Suprapubic skin (tissue), 4 donors: Measurements from ENCODE around the gene SGCD. TPM values are rescaled to one million over a fixed set of nuclear protein-coding genes. Genes with fewer than 3 reads are reported as not detected.

ENCODE experiments used
- DNase-seq, 2 donors: peaks; one replicate each; pipeline ENCODE4 v3.0.0-alpha.2; 2019; ENCODE audit warnings: low spot score in 2 of 2
- H3K27ac ChIP-seq: fragments of 200-600 bp; sonication (generic); one replicate; pipeline ENCODE4 v1.5.1; 2019
- H3K27me3 ChIP-seq: fragments of 200-600 bp; sonication (generic); one replicate; pipeline ENCODE4 v1.5.1; 2019
- H3K36me3 ChIP-seq: fragments of 200-600 bp; sonication (generic); one replicate; pipeline ENCODE4 v1.5.1; 2019
- H3K4me1 ChIP-seq: fragments of 200-600 bp; sonication (generic); one replicate; pipeline ENCODE4 v1.5.1; 2019
- H3K4me3 ChIP-seq: fragments of 200-600 bp; sonication (generic); one replicate; pipeline ENCODE4 v1.5.1; 2019; ENCODE audit warnings: mild to moderate bottlenecking
- H3K9me3 ChIP-seq: fragments of 200-600 bp; sonication (generic); one replicate; pipeline ENCODE4 v1.5.1; 2019
- EP300 ChIP-seq: sonication (generic); formaldehyde crosslinking; IDR thresholded peaks from one replicate; pipeline ENCODE4 v1.6.1; 2017; ENCODE audit warnings: antibody characterized with exemption
- POLR2A ChIP-seq, 2 donors: fragments of 450-650 bp; IDR thresholded peaks; one replicate each; pipeline ENCODE4 v1.6.1; 2017; ENCODE audit warnings: antibody characterized with exemption in 2 of 2, mild to moderate bottlenecking in 2 of 2, moderate library complexity in 2 of 2
- POLR2AphosphoS5 ChIP-seq, 3 donors: sonication (generic); formaldehyde crosslinking; IDR thresholded peaks; one replicate each; pipeline ENCODE4 v1.6.1; 2017; ENCODE audit warnings: antibody characterized with exemption in 3 of 3
- WGBS: methylation state at CpG from one replicate; pipeline ENCODE4 v1.1.5; 2018; 5-methylcytosine and 5-hydroxymethylcytosine counted together
- total RNA-seq, 4 donors: library from RNA; depleted of rRNA; stranded (reverse); fragments of >200 nt; gene quantifications; one replicate each; pipeline ENCODE4 v1.1.0, GENCODE V29; 2016
- TF ChIP-seq, protein P1 (sequence below), 2 donors: fragments of 200-600 bp in 1 of 2; fragments of 450-650 bp in 1 of 2; sonication (generic) in 1 of 2; IDR thresholded peaks; one replicate each; pipeline ENCODE4 v1.5.1; 2016 to 2019; ENCODE audit warnings: antibody characterized with exemption in 2 of 2, mild to moderate bottlenecking in 1 of 2, moderate library complexity in 1 of 2

The SGCD gene
- total RNA-seq, result 1 to 10 TPM; 1.2 to 5.7 (median 3.9) TPM

- WGBS, result 50% methylated on average over 18 of the region's 18 CpGs
- DNase-seq, result peak; percentile 79 to 82
- peak within 1 kb of the TSS; percentile 59 for H3K27ac ChIP-seq
- peak in 1 of 2 donors; percentile 11 for TF ChIP-seq POLR2A (IDR thresholded peaks at IDR 0.05)
- TF ChIP-seq, protein P1, sequence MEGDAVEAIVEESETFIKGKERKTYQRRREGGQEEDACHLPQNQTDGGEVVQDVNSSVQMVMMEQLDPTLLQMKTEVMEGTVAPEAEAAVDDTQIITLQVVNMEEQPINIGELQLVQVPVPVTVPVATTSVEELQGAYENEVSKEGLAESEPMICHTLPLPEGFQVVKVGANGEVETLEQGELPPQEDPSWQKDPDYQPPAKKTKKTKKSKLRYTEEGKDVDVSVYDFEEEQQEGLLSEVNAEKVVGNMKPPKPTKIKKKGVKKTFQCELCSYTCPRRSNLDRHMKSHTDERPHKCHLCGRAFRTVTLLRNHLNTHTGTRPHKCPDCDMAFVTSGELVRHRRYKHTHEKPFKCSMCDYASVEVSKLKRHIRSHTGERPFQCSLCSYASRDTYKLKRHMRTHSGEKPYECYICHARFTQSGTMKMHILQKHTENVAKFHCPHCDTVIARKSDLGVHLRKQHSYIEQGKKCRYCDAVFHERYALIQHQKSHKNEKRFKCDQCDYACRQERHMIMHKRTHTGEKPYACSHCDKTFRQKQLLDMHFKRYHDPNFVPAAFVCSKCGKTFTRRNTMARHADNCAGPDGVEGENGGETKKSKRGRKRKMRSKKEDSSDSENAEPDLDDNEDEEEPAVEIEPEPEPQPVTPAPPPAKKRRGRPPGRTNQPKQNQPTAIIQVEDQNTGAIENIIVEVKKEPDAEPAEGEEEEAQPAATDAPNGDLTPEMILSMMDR (IDR thresholded peaks at IDR 0.05), result no peak
- TF ChIP-seq EP300, result no peak
- no peak for TF ChIP-seq POLR2AphosphoS5 (IDR thresholded peaks at IDR 0.05)
- peak within 1 kb of the TSS; percentile 41 for H3K4me3 ChIP-seq
- H3K4me1 ChIP-seq, result no peaks in the 10 kb centered on the region
- H3K36me3 ChIP-seq, result no peaks in the 10 kb centered on the region
- H3K27me3 ChIP-seq, result no peaks in the 10 kb centered on the region
- no peaks in the 10 kb centered on the region for H3K9me3 ChIP-seq
Observed at GRCh38 chr5:156326718-156327259, at the start of gene SGCD. Gene SGCD, plus strand, starts transcription at chr5:156327164.

- no peaks in the 10 kb centered on the region for H3K27me3 ChIP-seq
- no peak for TF ChIP-seq POLR2AphosphoS5 (IDR thresholded peaks at IDR 0.05)
- TF ChIP-seq, protein P1 (IDR thresholded peaks at IDR 0.05), result no peak
- no peak for TF ChIP-seq EP300
- TF ChIP-seq POLR2A (IDR thresholded peaks at IDR 0.05), result no peak
- no peaks in the 10 kb centered on the region for H3K36me3 ChIP-seq
- no peaks in the 10 kb centered on the region for H3K9me3 ChIP-seq
- H3K4me1 ChIP-seq, result no peaks in the 10 kb centered on the region
- WGBS, result 79% methylated on average over 2 of the region's 2 CpGs
- no peak overlapping the region for H3K27ac ChIP-seq
- no peak overlapping the region for H3K4me3 ChIP-seq
- DNase-seq, result no peak
Observed at GRCh38 chr5:156277290-156277689, 49.7 kb upstream of the SGCD start.

GRCh38 chr5:156295431-156295830 is 31.5 kb upstream of the SGCD start:
- TF ChIP-seq POLR2AphosphoS5 (IDR thresholded peaks at IDR 0.05) (no peak), EP300 (no peak), POLR2A (IDR thresholded peaks at IDR 0.05) (no peak)
- TF ChIP-seq, protein P1 (IDR thresholded peaks at IDR 0.05), result no peak
- H3K27ac ChIP-seq, result no peak overlapping the region
- no peaks in the 10 kb centered on the region for H3K27me3 ChIP-seq
- H3K36me3 ChIP-seq, result no peaks in the 10 kb centered on the region
- no peak for DNase-seq
- no peaks in the 10 kb centered on the region for H3K4me1 ChIP-seq
- H3K4me3 ChIP-seq, result no peak overlapping the region
- WGBS, result 93% methylated on average over 1 of the region's 1 CpG
- no peaks in the 10 kb centered on the region for H3K9me3 ChIP-seq

GRCh38 chr5:156310115-156310514 is 16.8 kb upstream of the SGCD start:
- no peak for TF ChIP-seq POLR2AphosphoS5 (IDR thresholded peaks at IDR 0.05)
- no peak for TF ChIP-seq EP300
- TF ChIP-seq POLR2A (IDR thresholded peaks at IDR 0.05), result no peak
- TF ChIP-seq, protein P1 (IDR thresholded peaks at IDR 0.05), result no peak
- no peak for DNase-seq
- H3K4me3 ChIP-seq, result no peak overlapping the region
- peaks cover 7% of the 10 kb centered on the region for H3K9me3 ChIP-seq
- H3K27me3 ChIP-seq, result no peaks in the 10 kb centered on the region
- H3K4me1 ChIP-seq, result no peaks in the 10 kb centered on the region
- no peaks in the 10 kb centered on the region for H3K36me3 ChIP-seq
- 92% methylated on average over 4 of the region's 4 CpGs for WGBS
- no peak overlapping the region for H3K27ac ChIP-seq

GRCh38 chr5:156312897-156313694 is 13.9 kb upstream of the SGCD start:
- no peaks in the 10 kb centered on the region for H3K27me3 ChIP-seq
- TF ChIP-seq POLR2A (IDR thresholded peaks at IDR 0.05), result no peak
- no peak for TF ChIP-seq POLR2AphosphoS5 (IDR thresholded peaks at IDR 0.05)
- TF ChIP-seq, protein P1 (IDR thresholded peaks at IDR 0.05), result no peak
- no peak for TF ChIP-seq EP300
- no peak for DNase-seq
- H3K36me3 ChIP-seq, result no peaks in the 10 kb centered on the region
- 78% methylated on average over 2 of the region's 2 CpGs for WGBS
- no peak overlapping the region for H3K4me3 ChIP-seq
- no peaks in the 10 kb centered on the region for H3K4me1 ChIP-seq
- H3K9me3 ChIP-seq, result peaks cover 6% of the 10 kb centered on the region
- H3K27ac ChIP-seq, result no peak overlapping the region
